Aorta (tissue), 5 donors: ENCODE data around the gene RPS10. TPM values are rescaled to one million over a fixed set of nuclear protein-coding genes. Genes with fewer than 3 reads are reported as not detected.

Experiments
- ATAC-seq: fragments of 200-7000 bp; cut with Tn5 transposase; one replicate; pipeline ENCODE4 v1.9.1; 2022; ENCODE audit warnings: moderate library complexity; ENCODE audit not compliant: low FRiP score
- DNase-seq, 2 donors: peaks; one replicate each; pipeline ENCODE4 v3.0.0-alpha.2; 2020
- H3K27ac ChIP-seq, 2 donors: one replicate each; pipeline ENCODE4 v1.5.1; 2013; ENCODE audit warnings: low read length in 2 of 2, mild to moderate bottlenecking in 2 of 2, moderate library complexity in 2 of 2, control low read depth in 1 of 2, inconsistent platforms in 1 of 2, low read depth in 1 of 2
- H3K27me3 ChIP-seq, 2 donors: one replicate each; pipeline ENCODE4 v1.6.1; 2013; ENCODE audit warnings: control low read depth in 1 of 2, low read length in 1 of 2, mild to moderate bottlenecking in 1 of 2, moderate library complexity in 1 of 2; ENCODE audit not compliant: insufficient read depth in 2 of 2, control insufficient read depth in 1 of 2
- H3K36me3 ChIP-seq, 2 donors: one replicate each; pipeline ENCODE4 v1.6.1; 2013; ENCODE audit warnings: control low read depth in 1 of 2, low read length in 1 of 2, mild to moderate bottlenecking in 1 of 2; ENCODE audit not compliant: insufficient read depth in 2 of 2, control insufficient read depth in 1 of 2
- H3K4me1 ChIP-seq, 2 donors: one replicate each; pipeline ENCODE4 v1.6.1; 2013; ENCODE audit warnings: low read length in 2 of 2, control low read depth in 1 of 2, mild to moderate bottlenecking in 1 of 2, moderate library complexity in 1 of 2; ENCODE audit not compliant: insufficient read depth in 2 of 2, control insufficient read depth in 1 of 2
- H3K4me3 ChIP-seq, 2 donors: one replicate each; pipeline ENCODE4 v1.5.1; 2013; ENCODE audit warnings: low read length in 2 of 2, control low read depth in 1 of 2, mild to moderate bottlenecking in 1 of 2
- H3K9me3 ChIP-seq: one replicate; pipeline ENCODE4 v1.6.1; 2013; ENCODE audit warnings: mild to moderate bottlenecking, low read length; ENCODE audit not compliant: control insufficient read depth
- WGBS, 2 donors: extraction: QIAGEN DNeasy Blood & Tissue Kit; methylation state at CpG; one replicate each; pipeline ENCODE4 v1.1.7; 2013; 5-methylcytosine and 5-hydroxymethylcytosine counted together
- intact Hi-C, 2 donors: fragments of 100-400 bp; cut with DNase I; formaldehyde crosslinking; loops; one replicate each; pipeline versions ENCODE4 v1.14.2 to v1.15.0; 2022
- long read RNA-seq, 2 donors: library from polyadenylated mRNA; unstranded; transcript quantifications; one replicate each; pipeline ENCODE4 v2.0.0, GENCODE V29; 2020 to 2021
- polyA plus RNA-seq, 2 donors: library from polyadenylated mRNA; stranded (reverse); fragments of 200-250 nt; gene quantifications; one replicate each; pipeline ENCODE4 v1.2.3, GENCODE V29; 2013
- total RNA-seq, 2 donors: library from RNA; stranded (reverse); fragmentation: NEBNext Ultra II Directional; extraction: Animal tissue kit (Norgen Biotek cat#: 25700); gene quantifications; one replicate each; pipeline ENCODE4 v1.2.1, GENCODE V29; 2021
- donor health status: healthy with polysubstance abuse.
- donor health status: Bipolar disorder and iron deficiency.
- donor health status: DM: no; HTN: no; CAD: no.
- donor health status: DM: no; HTN: no; CAD: no.
- donor health status: DM: yes; HTN: yes; CAD: no.

RPS10 gene
- total RNA-seq (100 to 1,000 TPM; 835 to 876 TPM), polyA plus RNA-seq (1,000 to 10,000 TPM; 2,619 to 4,721 TPM)
- long read RNA-seq, donor 1, transcript RPS10-209 (6 exons, 588 nt): major isoform, 106 of 123 reads
- long read RNA-seq, donor 1, partial matches to known transcripts: 12 of 123 reads
- long read RNA-seq, donor 1, other reads (novel, unspliced or antisense): 2 of 123 reads
- long read RNA-seq, donor 2, transcript RPS10-209 (6 exons, 588 nt): major isoform, 78 of 94 reads
- long read RNA-seq, donor 2, transcript RPS10-206 (6 exons, 781 nt): minor isoform, 7 of 94 reads
- long read RNA-seq, donor 2, partial matches to known transcripts: 9 of 94 reads
- long read RNA-seq, donor 2, other reads (novel, unspliced or antisense): 0 of 94 reads

- peak; percentile 99 for ATAC-seq
- H3K36me3 ChIP-seq: peaks cover 0 to 3% of the 10 kb centered on the region in 2 donors
- no peaks in the 10 kb centered on the region for H3K9me3 ChIP-seq
- DNase-seq: peak; percentile 96 to 98
- peak within 1 kb of the TSS; percentile 0 to 6 for H3K27ac ChIP-seq
- 0% methylated on average over 53 to 58 of the region's 58 CpGs for WGBS, 2 donors
- intact Hi-C loops: loop anchor here in 1 of 2 donors (5.0 kb wide), 1 partner anchor 182 kb away; no protein-coding TSS in a partner anchor
- no peaks in the 10 kb centered on the region for H3K4me1 ChIP-seq
- no peaks in the 10 kb centered on the region for H3K27me3 ChIP-seq
- peak within 1 kb of the TSS; percentile 3 to 37 for H3K4me3 ChIP-seq
These were observed at the start of gene RPS10 for GRCh38 chr6:34425498-34426410. RPS10 (minus strand) TSS chr6:34426069; CDS start chr6:34425221, 848 bp downstream.

DNA sequence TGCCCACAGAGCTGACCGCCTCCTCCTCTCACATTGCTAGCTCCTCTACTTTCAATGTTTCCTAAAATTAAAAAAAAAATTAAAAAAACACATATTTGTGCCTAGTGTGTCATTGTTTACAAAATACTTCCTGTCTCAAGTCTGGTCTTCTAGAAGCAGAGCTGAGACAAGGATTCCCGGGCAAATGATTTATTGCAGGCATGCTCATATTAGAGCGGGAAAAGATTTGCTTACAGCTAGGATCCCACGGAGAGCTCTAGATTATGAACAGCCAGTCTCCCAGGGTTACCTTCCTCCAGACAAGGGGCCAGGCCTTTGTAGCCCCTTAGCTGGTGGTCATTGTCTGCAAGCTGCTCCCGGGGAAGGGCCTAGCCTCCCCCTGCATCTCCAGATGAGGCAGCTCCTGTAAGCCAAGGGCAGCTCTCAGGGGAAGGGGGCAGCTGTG lies 49.4 kb upstream of the RPS10 start:
- 70 to 77% methylated on average over 5 of the region's 5 CpGs for WGBS, 2 donors
- intact Hi-C loops: no loop called here
- no peak overlapping the region for H3K27ac ChIP-seq

DNA sequence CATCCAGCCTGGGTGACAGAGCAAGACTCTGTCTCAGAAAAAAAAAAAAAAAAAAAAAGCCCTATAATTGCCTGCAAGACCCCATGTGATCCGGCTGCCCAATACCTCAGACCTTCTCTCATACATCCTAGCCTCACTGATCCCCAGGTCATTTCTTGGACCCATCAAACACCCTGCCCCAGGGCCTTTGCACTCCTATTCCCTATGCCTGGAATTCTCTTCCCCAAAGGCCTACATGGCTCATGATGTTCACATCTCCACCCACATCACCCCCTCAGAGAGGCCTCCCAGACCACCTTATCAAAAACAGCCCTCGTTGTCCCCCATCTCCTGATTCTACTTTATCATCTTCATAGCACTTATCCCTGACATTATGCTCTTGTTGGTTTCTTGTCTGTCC lies 48.9 kb upstream of the RPS10 start:
- H3K27me3 ChIP-seq: no peaks in the 10 kb centered on the region
- H3K36me3 ChIP-seq: no peaks in the 10 kb centered on the region
- intact Hi-C loops: no loop called here
- DNase-seq (no peak), ATAC-seq (no peak)
- 89 to 91% methylated on average over 2 of the region's 2 CpGs for WGBS, 2 donors
- no peak overlapping the region for H3K27ac ChIP-seq
- no peak overlapping the region for H3K4me3 ChIP-seq
- H3K4me1 ChIP-seq: no peaks in the 10 kb centered on the region
- peaks cover 2% of the 10 kb centered on the region for H3K9me3 ChIP-seq

More for the DNA sequence above, 49.4 kb upstream of the RPS10 start:
- H3K36me3 ChIP-seq: no peaks in the 10 kb centered on the region
- H3K4me1 ChIP-seq: no peaks in the 10 kb centered on the region
- peaks cover 2% of the 10 kb centered on the region for H3K9me3 ChIP-seq
- DNase-seq: no peak
- no peak for ATAC-seq
- no peak overlapping the region for H3K4me3 ChIP-seq
- H3K27me3 ChIP-seq: no peaks in the 10 kb centered on the region

DNA sequence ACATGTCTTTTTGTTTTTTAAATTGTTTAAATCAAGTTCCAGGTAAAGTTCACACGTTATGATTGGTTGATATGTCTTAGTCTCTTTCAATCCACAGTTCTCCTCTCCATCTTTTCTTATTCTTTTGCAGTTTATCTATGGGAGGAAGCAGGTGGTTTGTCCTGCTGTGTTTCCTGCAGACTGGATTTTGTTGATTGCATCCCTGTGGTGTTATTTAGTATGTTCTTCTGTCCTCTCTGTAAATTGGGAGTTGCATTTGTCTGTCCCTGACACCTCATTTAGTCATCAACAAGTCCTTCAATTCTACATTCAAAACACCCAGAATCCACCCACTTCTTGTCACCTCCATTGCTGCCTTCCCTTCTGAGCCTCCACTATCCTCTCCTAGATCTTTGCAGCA lies 48.1 kb upstream of the RPS10 start:
- intact Hi-C loops: no loop called here
- Histone ChIP-seq H3K27me3 (no peaks in the 10 kb centered on the region), H3K36me3 (no peaks in the 10 kb centered on the region), H3K27ac (no peak overlapping the region), H3K4me3 (no peak overlapping the region), H3K9me3 (peaks cover 2% of the 10 kb centered on the region), H3K4me1 (no peaks in the 10 kb centered on the region)
- no peak for ATAC-seq
- no peak for DNase-seq
- 81 to 82% methylated on average over 1 of the region's 1 CpG for WGBS, 2 donors

- Histone ChIP-seq H3K9me3 (peaks cover 2% of the 10 kb centered on the region), H3K27ac (no peak overlapping the region), H3K4me3 (no peak overlapping the region), H3K36me3 (no peaks in the 10 kb centered on the region), H3K27me3 (no peaks in the 10 kb centered on the region), H3K4me1 (no peaks in the 10 kb centered on the region)
- DNase-seq (no peak), ATAC-seq (no peak)
- WGBS, 2 donors: 92% methylated on average over 5 of the region's 5 CpGs
- intact Hi-C loops: no loop called here
These were observed 46.6 kb upstream of the RPS10 start for GRCh38 chr6:34472425-34472824.

GRCh38 chr6:34469499-34469898 lies 43.6 kb upstream of the RPS10 start:
- Histone ChIP-seq H3K36me3 (no peaks in the 10 kb centered on the region), H3K4me1 (no peaks in the 10 kb centered on the region), H3K4me3 (no peak overlapping the region), H3K27me3 (no peaks in the 10 kb centered on the region), H3K27ac (no peak overlapping the region), H3K9me3 (peaks cover 2% of the 10 kb centered on the region)
- 87 to 89% methylated on average over 3 of the region's 3 CpGs for WGBS, 2 donors
- DNase-seq (no peak), ATAC-seq (no peak)
- intact Hi-C loops: no loop called here

- WGBS, 2 donors: 90 to 92% methylated on average over 4 of the region's 4 CpGs
- no peaks in the 10 kb centered on the region for H3K4me1 ChIP-seq
- H3K27me3 ChIP-seq: no peaks in the 10 kb centered on the region
- H3K27ac ChIP-seq: no peak overlapping the region
- no peak for ATAC-seq
- no peaks in the 10 kb centered on the region for H3K9me3 ChIP-seq
- intact Hi-C loops: no loop called here
- no peak overlapping the region for H3K4me3 ChIP-seq
- no peak for DNase-seq
- H3K36me3 ChIP-seq: no peaks in the 10 kb centered on the region
These were observed 42.6 kb upstream of the RPS10 start for GRCh38 chr6:34468378-34468892.

GRCh38 chr6:34466242-34467185 lies 40.6 kb upstream of the RPS10 start:
- 18 to 20% methylated on average over 27 to 28 of the region's 28 CpGs for WGBS, 2 donors
- H3K27me3 ChIP-seq: no peaks in the 10 kb centered on the region
- intact Hi-C loops: no loop called here
- DNase-seq (no peak), ATAC-seq (no peak)
- peak overlapping the region in 1 of 2 donors; percentile 34 for H3K4me3 ChIP-seq
- no peak overlapping the region for H3K27ac ChIP-seq
- H3K4me1 ChIP-seq: no peaks in the 10 kb centered on the region
- no peaks in the 10 kb centered on the region for H3K9me3 ChIP-seq
- no peaks in the 10 kb centered on the region for H3K36me3 ChIP-seq
